ENCODE data around the gene SLC9A9.
"Not testable (repeated sequence)": the region's sequence is repeated elsewhere in the genome, so short reads cannot be mapped to it uniquely, and the experiment has no call there.

The SLC9A9 gene

DNA sequence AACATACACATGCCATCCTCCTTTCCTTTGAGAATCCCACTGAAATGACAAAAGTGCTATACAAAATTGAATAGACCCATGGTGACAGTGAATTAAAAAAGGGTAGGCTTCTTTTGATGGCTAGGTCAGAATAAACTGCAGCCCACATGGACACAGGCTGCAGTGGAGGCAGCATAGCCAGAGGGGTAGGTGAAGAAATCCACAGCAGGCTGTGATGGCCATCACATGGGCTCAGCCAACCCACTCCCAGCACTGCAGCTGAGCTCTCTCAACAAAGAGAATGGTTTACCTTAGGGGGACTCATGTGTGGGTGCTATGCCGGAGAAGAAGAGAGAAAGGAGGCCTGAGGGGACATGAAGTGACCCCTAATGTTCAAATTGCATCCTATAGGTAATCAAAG is 397.6 kb downstream of the SLC9A9 start:
- DNase-seq (ENCODE audit: low spot score) = no peak

DNA sequence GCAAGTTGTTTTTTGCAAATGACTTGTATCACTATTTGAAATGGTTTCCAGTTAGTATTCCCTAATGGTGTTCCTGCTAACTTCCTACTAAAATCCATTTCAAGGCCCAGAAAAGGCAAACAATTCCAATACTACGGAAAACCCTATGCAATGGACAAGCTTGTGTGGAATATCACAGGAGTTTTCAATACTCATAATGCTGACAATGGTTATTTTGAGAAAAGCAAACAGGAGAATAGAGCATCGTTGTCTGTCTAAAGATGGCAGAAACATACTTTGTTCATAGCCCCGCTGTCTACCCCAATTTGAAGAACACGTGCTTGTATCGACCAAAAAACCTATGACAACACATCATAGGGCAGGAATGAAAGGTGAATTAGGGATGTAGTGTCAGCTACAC is 400.8 kb downstream of the SLC9A9 start:
- no peak for DNase-seq (ENCODE audit: low spot score)

DNA sequence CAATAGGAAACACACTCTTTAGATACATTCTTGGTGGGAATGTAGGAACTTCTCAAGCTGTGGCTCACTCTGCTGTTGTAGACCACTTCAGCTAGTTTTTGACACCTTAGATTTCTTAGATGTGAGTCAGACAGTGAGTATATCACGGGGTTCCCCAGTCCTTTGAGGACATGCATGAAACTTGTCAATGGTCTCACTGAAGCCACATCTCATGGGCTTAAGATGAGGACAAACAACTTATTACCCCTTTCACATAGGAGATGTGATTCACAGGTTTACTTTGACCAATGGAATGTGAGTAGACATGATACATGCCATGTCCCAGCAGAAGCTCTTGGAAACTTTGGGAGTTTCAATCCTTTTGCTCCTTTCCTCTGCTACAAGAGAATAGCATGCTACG is 403.1 kb downstream of the SLC9A9 start:
- no peak for DNase-seq (ENCODE audit: low spot score)

DNA sequence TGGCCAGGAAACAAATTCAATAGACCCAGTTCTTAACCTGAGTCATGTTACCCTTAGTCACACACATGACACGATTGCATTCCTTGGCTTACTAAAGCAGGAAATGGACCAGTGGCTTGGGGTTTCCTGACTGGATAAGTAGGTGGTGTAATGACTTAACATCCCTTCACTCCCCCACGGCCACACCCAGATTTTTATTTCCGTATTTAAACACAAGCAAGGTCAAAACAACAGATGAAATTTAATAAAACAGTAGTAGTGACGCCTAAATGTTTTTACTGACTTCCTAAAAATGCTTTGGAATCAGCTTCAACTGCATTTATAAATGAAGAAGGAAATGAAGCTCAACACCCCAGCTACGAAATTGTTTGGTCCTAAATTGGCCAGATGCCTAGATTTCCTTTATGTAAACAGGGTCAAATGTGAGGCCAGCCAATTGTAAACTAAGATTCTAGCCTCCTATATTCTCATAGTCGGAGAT is 404.4 kb downstream of the SLC9A9 start:
- DNase-seq (ENCODE audit: low spot score) = no peak

DNA sequence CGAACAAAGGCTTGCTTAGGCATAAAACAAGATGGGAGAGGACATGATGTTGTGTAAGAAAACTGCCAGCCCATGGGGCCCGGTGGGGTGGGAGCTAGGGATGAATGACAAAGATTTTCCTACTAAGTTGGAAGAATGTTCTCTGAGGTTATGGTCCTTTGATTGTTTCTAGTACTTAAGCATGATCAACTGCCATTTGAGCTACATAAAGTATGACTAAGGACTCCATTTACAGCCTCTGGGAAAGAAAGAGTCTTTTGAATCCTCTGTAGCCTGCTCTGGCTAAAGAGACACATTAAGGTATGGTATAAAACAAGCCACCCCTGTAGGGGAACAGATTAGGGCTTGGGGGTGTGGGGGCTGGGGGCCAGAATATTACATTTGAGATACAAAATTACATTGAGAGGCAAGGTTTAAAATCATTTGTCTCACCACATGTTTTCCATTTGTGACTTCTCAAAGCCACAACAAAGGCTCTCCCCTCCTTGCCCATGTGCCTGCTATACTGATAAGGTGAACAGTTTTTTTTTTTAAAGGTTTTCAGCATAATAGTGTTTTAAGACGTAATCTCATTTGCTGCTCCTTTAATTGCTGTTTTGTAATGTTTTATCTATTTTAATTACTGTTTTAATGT is 405.3 kb downstream of the SLC9A9 start:
- DNase-seq (ENCODE audit: low spot score) = no peak

DNA sequence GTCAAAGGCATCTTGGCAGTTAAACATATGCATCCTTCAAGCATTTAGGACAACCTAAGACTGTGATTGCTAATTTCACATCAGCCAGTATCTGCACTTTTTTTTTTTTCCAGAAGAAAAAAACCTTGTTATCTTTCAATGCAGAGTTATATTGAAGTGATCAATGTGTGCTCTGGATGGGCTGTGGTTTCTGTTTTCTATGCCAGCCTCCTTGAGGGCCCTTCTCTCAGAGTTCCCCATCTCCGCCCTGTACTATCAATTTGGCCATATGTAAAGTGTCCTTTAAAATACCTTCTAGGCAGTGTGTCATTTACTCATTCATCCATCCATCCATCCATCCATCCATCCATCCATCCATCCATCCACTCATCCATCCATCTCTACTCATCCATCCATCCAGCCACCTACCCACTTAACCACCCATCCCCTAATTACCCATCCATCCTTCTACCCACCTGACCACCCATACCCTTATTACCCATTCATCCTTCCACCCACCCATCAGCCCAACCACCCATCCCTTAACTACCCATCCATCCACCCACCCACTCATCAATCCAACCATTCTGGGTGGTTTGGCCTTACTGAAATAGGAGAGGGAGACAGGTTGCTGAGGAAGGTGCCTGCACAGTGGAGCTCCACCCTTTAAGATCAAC is 406.6 kb downstream of the SLC9A9 start:
- DNase-seq (ENCODE audit: low spot score) = no peak

DNA sequence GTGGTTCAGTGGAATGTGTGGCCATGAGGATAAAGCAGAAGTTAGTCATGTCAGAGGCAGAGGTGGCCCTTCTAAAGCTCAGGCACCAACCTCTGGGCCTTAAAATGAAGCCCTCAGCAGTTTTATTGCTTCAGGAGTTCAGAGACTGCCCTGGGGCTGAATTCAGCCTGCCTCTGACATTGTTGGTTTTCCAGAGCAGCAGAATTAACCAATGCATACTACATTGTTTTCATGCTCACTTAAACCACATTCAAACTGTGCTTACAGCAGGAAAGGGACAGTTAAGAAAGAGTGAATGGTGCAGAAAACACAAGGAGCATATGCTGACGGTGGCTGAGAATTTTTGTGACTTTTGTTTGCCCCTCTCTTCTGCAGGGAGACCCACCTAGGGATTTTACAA is 408.5 kb downstream of the SLC9A9 start:
- no peak for DNase-seq (ENCODE audit: low spot score)

DNA sequence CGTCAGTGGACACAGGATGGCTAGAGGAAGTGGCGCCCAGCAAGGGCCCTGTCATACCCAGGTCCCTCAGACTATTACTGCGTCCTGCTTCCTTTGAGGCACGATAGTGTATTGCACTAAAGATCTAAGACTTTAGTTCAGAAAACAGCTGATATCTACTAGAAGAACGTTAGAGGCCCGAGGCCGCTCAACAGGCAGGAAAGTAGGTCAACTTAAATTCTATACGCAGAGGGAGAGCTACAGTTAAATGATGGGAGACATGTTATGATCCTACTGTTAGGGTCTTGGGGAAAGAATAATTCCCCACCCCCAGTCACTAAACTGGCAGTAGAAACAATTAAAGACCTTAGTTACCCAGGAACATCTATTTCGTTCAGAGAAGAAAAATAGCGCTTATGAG is 410.9 kb downstream of the SLC9A9 start:
- DNase-seq (ENCODE audit: low spot score) = no peak

DNA sequence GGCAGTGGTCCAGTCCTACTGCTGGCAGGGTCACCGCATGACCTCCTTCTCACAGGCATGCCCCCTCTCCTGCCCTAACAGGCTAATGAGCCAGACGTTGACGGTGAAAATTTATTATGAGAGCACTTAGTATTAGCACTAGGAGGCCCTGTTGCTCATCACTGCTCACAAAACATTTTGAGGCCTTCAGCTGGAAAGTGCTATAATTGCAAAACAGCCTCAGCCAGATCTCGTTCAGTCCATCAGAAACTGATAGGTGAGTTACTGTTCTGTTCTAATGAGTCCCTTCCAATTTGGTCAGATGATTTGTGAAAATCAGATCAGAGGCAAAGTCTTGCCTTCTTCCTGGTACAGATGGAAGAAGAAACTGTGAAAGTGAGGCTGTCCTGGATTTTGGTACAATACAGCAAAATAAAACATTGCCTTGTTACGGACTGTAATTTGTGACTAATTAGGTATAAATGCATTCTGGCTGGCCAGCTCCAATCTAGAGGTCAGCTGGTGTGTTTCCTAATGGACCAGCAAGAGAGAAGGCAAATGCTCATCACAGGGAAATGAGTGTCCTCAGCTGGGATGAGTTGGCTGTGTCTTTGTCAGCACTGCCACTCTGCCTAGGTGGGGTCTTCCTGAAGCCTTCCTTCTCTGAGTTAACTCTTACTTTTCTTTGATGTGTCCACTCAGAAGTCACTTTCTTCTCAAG is 411.9 kb downstream of the SLC9A9 start:
- DNase-seq (ENCODE audit: low spot score) = no peak

DNA sequence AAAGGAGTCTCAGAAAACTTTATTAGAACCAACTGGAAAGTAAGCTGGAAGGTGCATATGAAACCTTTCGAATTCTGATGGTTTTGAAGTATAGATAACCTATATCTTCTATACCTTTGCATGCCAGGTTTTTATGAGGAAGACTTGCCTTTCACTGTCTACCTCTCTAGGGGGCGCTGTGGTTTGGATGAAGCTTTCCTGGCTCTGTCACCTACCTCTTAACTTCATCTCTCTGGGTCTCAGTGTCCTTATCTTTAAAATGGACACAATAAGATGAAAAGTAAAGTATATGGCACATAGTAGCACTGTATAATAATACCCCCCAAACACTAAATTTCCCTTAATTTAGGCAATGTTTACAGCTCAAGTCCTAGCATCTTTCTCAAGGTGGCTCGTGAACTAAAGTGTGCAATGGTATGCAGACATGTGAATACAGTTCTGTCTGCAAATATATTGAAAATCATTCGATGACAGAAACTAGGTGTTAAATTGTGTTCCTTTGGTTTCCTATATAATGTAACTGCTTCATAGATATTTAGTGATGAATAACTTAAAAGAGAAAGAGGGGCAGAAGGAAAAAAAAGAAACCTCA is 414.4 kb downstream of the SLC9A9 start:
- DNase-seq (ENCODE audit: low spot score) = peak; percentile 15

DNA sequence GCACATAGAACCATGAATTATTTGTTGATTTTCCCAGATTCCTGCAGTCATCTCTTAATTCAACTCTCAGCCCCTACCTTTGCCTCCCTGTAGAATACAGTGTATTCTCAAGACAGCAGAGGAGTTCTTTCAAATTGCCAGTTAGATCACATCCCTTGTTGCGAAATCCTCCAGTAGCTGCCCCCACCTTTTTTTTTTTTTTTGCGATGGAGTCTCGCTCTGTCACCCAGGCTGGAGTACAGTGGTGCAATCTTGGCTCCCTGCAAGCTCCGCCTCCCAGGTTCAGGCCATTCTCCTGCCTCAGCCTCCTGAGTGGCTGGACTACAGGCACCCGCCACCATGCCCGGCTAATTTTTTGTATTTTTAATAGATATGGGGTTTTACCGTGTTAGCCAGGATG is 417.0 kb downstream of the SLC9A9 start:
- DNase-seq (ENCODE audit: low spot score) = not testable (repeated sequence)

DNA sequence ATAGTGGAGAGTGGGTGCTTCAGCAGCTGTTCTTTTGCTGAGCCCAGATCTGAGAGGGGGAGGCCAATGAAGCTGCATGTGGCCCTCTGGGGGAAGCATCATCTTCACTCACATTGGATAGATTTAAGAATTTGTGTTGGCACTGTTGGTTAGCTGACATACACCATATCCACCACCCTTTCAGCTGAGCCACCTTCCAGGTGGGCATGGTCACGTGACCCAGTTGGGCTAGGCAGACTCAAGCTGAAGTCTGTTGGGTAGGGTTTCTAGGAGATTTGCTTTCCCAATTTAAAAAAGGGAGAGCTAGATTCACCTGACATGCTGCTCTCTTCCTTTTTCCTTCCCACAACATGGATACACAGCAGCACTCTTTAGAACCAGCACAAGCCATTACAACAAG is 417.7 kb downstream of the SLC9A9 start:
- DNase-seq (ENCODE audit: low spot score) = no peak

DNA sequence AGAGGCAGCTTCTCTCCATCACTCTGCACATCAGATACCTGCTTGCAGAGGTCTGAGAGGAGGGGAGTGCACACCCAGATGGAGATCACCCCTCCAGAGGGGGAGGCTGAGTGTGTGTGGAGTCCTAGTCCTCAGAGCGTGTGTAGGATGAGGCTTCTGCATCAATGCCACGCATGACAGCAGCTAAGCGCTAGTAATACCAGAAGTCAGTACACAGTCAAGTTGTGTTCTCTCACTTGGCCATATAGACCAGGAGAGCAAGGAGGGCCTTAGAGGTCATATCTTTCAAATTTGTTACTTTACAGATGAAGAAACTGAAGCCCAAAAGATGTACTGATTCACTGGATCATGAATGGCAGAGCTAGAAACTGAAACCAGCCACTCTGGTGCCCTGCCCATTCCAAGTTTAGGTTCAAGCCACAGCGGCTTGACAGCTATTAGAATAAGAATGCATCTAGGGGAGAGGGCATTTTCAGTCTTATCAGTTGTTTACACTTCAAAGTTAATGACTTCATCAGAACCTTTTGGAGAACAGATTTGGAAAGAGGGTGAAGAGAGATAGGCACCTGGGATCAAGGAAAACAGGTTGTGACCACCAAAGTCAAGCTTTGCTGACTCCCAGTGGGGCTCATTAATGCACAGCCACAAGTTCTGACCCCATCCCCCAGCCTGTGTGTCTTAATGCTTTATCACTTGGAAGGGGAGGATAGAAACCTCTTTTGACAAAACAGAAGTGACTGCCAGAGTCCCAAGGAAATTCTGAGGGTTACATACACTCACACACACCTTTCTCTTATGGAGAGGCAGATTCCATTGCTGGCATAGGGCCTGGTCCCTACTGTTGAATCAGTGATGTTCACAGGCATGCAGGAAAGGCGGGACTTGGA is 418.4 kb downstream of the SLC9A9 start:
- no peak for DNase-seq (ENCODE audit: low spot score)

DNA sequence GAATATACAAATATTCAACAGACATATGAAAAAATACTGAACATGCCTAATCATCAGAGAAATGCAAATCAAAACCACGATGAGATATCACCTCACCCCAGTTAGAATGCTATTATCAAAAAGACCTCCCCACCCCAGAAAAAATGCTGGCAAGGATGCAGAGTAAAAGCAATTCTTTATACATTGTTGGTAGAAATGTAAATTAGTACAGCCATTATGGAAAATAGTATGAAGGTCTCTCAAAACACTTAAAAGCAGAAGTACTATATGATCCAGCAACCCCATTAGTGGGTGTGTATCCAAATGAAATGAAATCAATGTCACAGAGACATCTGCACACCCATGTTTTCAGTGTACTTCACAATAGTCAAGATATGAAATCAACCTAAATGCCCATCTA is 420.0 kb downstream of the SLC9A9 start:
- no peak for DNase-seq (ENCODE audit: low spot score)

DNA sequence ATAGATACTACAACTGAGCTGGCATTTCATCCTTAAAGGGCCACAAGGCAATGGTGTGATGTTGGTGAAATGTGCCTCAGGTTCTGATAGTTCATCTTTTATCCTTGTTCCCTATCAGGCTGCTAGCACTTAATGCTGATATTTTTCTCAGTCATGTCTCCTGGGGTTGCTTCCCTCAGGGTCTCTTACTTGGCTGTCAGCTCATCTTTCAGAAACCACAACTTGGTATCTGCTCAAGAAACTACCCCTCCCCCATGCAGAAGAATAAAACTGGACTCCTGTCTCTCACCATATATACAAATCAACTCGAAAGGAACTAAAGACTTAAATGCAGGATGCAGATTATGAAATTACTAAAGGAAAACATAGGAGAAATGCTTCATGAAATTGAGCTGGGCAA is 420.6 kb downstream of the SLC9A9 start:
- DNase-seq (ENCODE audit: low spot score) = no peak

DNA sequence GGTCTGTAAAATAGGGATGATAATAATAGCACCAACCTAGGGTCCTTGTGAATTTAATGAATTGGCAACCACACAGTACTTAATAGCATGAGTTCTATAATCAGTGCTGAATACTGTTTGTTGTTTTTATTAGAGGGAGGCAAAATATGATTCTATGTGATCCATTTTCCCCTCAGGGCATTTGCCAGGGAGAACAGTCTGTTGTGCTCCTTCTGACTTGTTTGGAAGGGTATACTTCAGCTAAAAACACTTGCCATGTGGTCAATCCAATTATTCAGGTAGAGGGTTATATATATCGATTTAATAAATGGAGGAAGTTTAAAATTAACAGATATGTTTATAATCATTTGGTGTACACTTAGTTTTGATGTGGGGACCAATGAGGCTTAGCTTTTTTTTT is 423.4 kb downstream of the SLC9A9 start:
- DNase-seq (ENCODE audit: low spot score) = no peak

DNA sequence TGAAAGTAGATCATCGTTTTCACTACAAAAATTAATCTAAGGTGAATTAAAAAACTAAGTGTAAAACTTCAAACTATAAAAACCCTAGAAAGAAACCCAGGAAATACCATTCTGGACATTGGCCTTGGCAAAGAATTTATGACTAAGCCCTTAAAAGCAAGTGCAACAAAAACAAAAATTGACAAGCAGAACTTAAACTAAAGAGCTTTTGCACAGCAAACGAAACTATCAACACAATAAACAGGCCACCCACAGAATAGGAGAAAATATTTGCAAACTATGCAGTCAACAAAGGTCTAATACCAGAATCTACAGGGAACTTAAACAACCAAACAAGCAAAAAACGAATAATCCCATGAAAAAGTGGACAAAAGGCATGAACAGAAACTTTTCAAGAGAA is 426.7 kb downstream of the SLC9A9 start:
- DNase-seq (ENCODE audit: low spot score) = no peak

DNA sequence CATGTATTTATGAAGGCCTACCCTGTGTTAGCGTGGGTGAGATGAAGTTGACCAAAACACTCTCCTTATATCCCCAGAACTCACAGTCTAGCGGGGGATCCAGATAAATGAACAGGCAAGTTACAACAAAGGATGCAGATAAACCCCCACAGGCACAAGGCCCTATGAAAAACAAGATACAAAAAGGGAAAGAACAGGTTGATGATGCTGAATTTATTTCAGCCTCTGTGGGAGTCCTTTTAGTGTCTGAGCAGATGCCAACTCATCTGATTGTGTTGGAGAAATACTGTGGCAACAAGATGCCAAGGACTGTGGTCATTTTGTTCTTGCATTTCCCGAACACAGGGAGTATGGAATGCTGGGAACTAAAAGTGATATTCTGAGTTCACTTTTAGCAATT is 428.7 kb downstream of the SLC9A9 start:
- DNase-seq (ENCODE audit: low spot score) = no peak

DNA sequence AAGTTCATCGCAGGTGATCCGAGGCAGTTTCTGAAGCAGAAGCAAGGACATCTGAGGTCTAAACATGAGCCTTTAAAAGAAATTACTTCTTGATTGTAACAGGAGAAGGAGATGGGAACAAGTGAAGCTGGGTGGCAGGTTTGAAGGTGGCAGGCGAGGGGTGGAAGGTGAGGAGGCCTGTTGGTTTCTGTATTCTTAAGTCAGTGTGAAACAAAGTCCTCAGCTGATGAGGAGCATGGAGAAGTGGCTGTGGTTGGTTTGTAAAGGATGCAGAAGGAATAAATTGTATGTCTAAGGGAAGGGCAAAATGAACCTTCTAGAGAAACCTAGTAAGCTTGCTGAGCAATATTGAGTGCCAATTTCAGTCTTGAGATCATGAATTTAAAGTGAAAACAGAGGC is 429.9 kb downstream of the SLC9A9 start:
- no peak for DNase-seq (ENCODE audit: low spot score)

DNA sequence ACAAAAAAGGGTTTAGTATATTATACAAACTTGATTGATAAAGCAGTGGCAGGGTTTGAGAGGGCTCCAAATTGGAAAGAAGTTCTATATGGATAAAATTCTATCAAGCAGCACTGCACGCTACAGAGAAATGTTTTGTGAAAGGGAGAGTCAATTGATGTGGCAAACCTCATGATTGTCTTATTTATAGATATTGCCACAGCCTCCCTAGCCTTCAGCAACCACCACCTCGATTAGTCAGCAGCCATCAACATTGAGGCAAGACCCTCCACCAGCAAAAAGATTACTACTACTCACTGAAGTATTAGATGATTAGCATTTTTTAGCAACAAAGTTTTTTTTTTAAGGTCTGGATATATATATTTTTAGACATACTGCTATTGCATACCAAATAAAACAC is 432.0 kb downstream of the SLC9A9 start:
- DNase-seq (ENCODE audit: low spot score) = no peak

DNA sequence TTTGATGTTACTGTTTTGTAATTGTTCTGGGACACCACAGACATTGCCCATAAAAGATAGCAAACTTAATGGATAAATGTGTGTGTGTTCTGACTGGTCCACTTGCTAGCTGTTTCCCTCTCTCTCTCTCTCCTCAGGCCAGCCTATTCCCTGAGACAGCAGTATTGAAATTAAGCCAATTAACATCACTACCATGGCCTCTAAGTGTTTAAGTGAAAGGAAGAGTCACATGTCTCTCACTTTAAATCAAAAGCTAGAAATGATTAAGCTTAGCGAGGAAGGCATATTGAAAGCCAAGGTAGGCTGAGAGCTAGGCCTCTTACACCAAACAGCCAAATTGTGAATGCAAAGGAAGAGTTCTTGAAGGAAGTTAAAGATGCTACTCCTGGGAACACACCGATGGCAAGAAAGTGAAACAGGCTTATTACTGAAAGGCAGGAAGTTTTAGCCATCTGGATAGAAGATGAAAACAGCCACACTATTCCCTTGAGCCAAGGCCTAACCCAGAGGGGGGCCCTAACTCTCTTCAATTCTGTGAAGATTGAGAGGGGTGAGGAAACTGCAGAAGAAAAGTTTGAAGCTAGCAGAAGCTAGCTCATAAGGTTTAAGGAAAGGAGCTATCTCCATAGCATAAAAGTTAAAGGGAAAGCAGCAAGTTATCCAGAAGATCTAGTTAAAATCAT is 433.6 kb downstream of the SLC9A9 start:
- no peak for DNase-seq (ENCODE audit: low spot score)

DNA sequence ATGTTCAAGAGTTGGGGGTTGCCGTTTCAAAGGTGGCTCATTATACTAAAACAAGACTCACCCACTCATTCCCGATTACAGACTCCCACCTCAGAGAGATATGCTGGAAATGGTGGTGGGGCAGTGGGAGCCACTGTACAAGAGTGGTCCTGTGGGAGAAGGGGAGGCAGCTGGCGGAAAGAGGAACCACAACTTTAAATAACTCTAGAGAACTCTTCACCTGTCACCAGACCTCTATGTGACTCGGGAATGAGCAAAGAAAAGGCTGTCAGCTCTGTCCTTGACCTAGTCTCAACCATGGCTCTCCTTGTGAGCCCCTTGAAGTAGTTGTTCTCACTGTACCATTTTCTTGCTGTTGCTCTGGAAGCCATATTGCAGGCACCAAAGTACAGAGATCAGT is 434.9 kb downstream of the SLC9A9 start:
- no peak for DNase-seq (ENCODE audit: low spot score)

All from hematopoietic multipotent progenitor cell treated with erythropoietin and hydrocortisone succinate and interleukin-3 and kit ligand, for 17 days (in vitro differentiated cells).